ENCODE measurements around the gene KCNJ6.

The KCNJ6 gene

GRCh38 chr21:37631319-37632117 lies 284.7 kb downstream of the KCNJ6 start:
- no peak for DNase-seq

- DNase-seq = no peak
Measured at GRCh38 chr21:37630872-37631271, 285.4 kb downstream of the KCNJ6 start.

GRCh38 chr21:37628362-37628761 lies 287.9 kb downstream of the KCNJ6 start:
- DNase-seq = no peak

- DNase-seq = no peak
Measured at GRCh38 chr21:37627561-37627960, 288.7 kb downstream of the KCNJ6 start.

- no peak for DNase-seq
Measured at GRCh38 chr21:37627074-37627473, 289.2 kb downstream of the KCNJ6 start.

GRCh38 chr21:37626320-37626719 lies 289.9 kb downstream of the KCNJ6 start:
- no peak for DNase-seq

- DNase-seq = no peak
Measured at GRCh38 chr21:37623689-37624088, 292.6 kb downstream of the KCNJ6 start.

- no peak for DNase-seq
Measured at GRCh38 chr21:37623183-37623582, 293.1 kb downstream of the KCNJ6 start.

GRCh38 chr21:37622755-37623154 lies 293.5 kb downstream of the KCNJ6 start:
- DNase-seq = no peak

GRCh38 chr21:37620401-37620800 lies 295.9 kb downstream of the KCNJ6 start:
- no peak for DNase-seq

GRCh38 chr21:37619464-37619974 lies 296.7 kb downstream of the KCNJ6 start:
- DNase-seq = no peak

GRCh38 chr21:37618081-37618480 lies 298.2 kb downstream of the KCNJ6 start:
- DNase-seq = no peak

- no peak for DNase-seq
Measured at GRCh38 chr21:37615962-37616361, 300.3 kb downstream of the KCNJ6 start.

- no peak for DNase-seq
Measured at GRCh38 chr21:37614351-37614875, 301.8 kb downstream of the KCNJ6 start.

- DNase-seq = no peak
Measured at GRCh38 chr21:37607081-37607480, 309.2 kb downstream of the KCNJ6 start.

- no peak for DNase-seq
Measured at GRCh38 chr21:37606549-37606948, 309.7 kb downstream of the KCNJ6 start.

GRCh38 chr21:37605006-37605405 lies 311.3 kb downstream of the KCNJ6 start:
- DNase-seq = no peak

GRCh38 chr21:37603129-37603528 lies 313.1 kb downstream of the KCNJ6 start:
- DNase-seq = no peak

- DNase-seq = no peak
Measured at GRCh38 chr21:37601915-37602314, 314.3 kb downstream of the KCNJ6 start.

- DNase-seq = no peak
Measured at GRCh38 chr21:37601027-37601426, 315.2 kb downstream of the KCNJ6 start.

- DNase-seq = no peak
Measured at GRCh38 chr21:37595944-37596343, 320.3 kb downstream of the KCNJ6 start.

- no peak for DNase-seq
Measured at GRCh38 chr21:37594472-37594951, 321.7 kb downstream of the KCNJ6 start.

GRCh38 chr21:37593740-37594471 lies 322.4 kb downstream of the KCNJ6 start:
- DNase-seq = no peak

GRCh38 chr21:37593015-37593414 lies 323.2 kb downstream of the KCNJ6 start:
- DNase-seq = no peak

Data from NCI-H1930 (cell line).